K562 (cell line): ENCODE data around the gene CYLD. TPM values are rescaled to one million over a fixed set of nuclear protein-coding genes. Genes with fewer than 3 reads are reported as not detected.

Source experiments
- ATAC-seq: fragments of 200-7000 bp; cut with Tn5 transposase; 3 replicates; pipeline ENCODE4 v1.9.1; 2020; ENCODE audit warnings: moderate library complexity
- BruUV-seq: library from RNA; stranded (reverse); fragments of 400-500 nt; replicated peaks from 2 replicates; lab custom pipeline; 2021; lab: Mats Ljungman, UMichigan
- CTCF ChIA-PET: fragments of 300-600 bp; formaldehyde crosslinking; extraction: SDS; loops from one replicate; lab custom pipeline; 2021; ENCODE audit warnings: low intra/inter-chr PET ratio; lab: Yijun Ruan, JAX
- POLR2A ChIA-PET: fragments of 300-600, 350-650 bp; sonication (Branson Sonifier 250); formaldehyde crosslinking; extraction: SDS; loops from one replicate; lab custom pipeline; 2021; ENCODE audit warnings: antibody characterized with exemption, inconsistent platforms; lab: Yijun Ruan, JAX
- DNase-seq, 4 experiments: peaks; one replicate each; pipeline versions ENCODE4 v3.0.0 to v3.0.0-alpha.2; 2011 to 2018; ENCODE audit warnings: low spot score in 3 of 4, mixed read lengths in 3 of 4; ENCODE audit errors: extremely low read depth in 1 of 4
- FAIRE-seq: peaks from 2 replicates; lab custom pipeline; 2011; peaks lifted over from hg19 to GRCh38; lab: Jason Lieb, UNC
- H2AFZ ChIP-seq: 2 replicates; pipeline ENCODE4 v1.6.0; 2011; ENCODE audit warnings: low read depth, low read length, control low read depth, inconsistent platforms
- H3K27ac ChIP-seq: fragments of 200-600 bp; 3 replicates; pipeline ENCODE4 v1.8.0; 2011; ENCODE audit warnings: low read depth, mild to moderate bottlenecking, control low read depth, inconsistent platforms, low read length, moderate library complexity, mixed read lengths; ENCODE audit errors: extremely low read depth
- H3K27me3 ChIP-seq, 2 experiments: fragments of 300-600 bp in 1 of 2; 2 replicates in 1 of 2; 3 replicates in 1 of 2; pipeline versions ENCODE4 v1.6.0 to v1.8.0; 2011; ENCODE audit warnings: inconsistent platforms in 2 of 2, low read length in 2 of 2, mild to moderate bottlenecking in 1 of 2, mixed read lengths in 1 of 2, moderate library complexity in 1 of 2; ENCODE audit not compliant: control insufficient read depth in 2 of 2, insufficient read depth in 2 of 2
- H3K36me3 ChIP-seq: fragments of 300-600 bp; 3 replicates; pipeline ENCODE4 v1.8.0; 2011; ENCODE audit warnings: mild to moderate bottlenecking, low read length, inconsistent platforms; ENCODE audit not compliant: control insufficient read depth, insufficient read depth
- H3K4me1 ChIP-seq, 2 experiments: fragments of 200-600 bp in 1 of 2; replicated peaks in 1 of 2; 2 replicates in 1 of 2; 3 replicates in 1 of 2; pipeline versions ENCODE4 v1.5.1 to v1.8.0; 2011; ENCODE audit warnings: inconsistent platforms in 2 of 2, low read length in 2 of 2, mild to moderate bottlenecking in 1 of 2, mixed read lengths in 1 of 2, moderate library complexity in 1 of 2; ENCODE audit not compliant: control insufficient read depth in 2 of 2, insufficient read depth in 2 of 2
- H3K4me2 ChIP-seq: 2 replicates; pipeline ENCODE4 v1.6.1; 2011; ENCODE audit warnings: low read length, control low read depth, inconsistent platforms, mixed read lengths; ENCODE audit not compliant: insufficient read depth
- H3K4me3 ChIP-seq: fragments of 200-600 bp; sonication (generic), shearing (Covaris generic); 2 replicates; pipeline ENCODE4 v1.5.1; 2016; ENCODE audit warnings: control low read depth, inconsistent platforms
- H3K79me2 ChIP-seq: fragments of 200-600 bp; 3 replicates; pipeline ENCODE4 v1.8.0; 2011; ENCODE audit warnings: low read length, inconsistent platforms; ENCODE audit not compliant: control insufficient read depth, insufficient read depth
- H3K9ac ChIP-seq, 2 experiments: 2 replicates each; pipeline versions ENCODE4 v1.6.0 to v1.6.1; 2011; ENCODE audit warnings: low read depth in 2 of 2, low read length in 2 of 2, control low read depth in 1 of 2, inconsistent platforms in 1 of 2, mild to moderate bottlenecking in 1 of 2, mixed read lengths in 1 of 2; ENCODE audit not compliant: insufficient read depth in 1 of 2
- H3K9me1 ChIP-seq: one replicate; pipeline ENCODE4 v1.6.0; 2011; ENCODE audit warnings: inconsistent platforms, mild to moderate bottlenecking, low read length, moderate library complexity; ENCODE audit not compliant: control insufficient read depth, insufficient read depth
- H3K9me3 ChIP-seq: replicated peaks from 2 replicates; pipeline ENCODE4 v1.5.1; 2011; ENCODE audit warnings: low read depth, low read length, inconsistent platforms; ENCODE audit not compliant: control insufficient read depth, insufficient read depth
- H4K20me1 ChIP-seq: replicated peaks from 2 replicates; pipeline ENCODE4 v1.6.1; 2011; ENCODE audit warnings: low read length, inconsistent platforms, mixed read lengths; ENCODE audit not compliant: control insufficient read depth, insufficient read depth
- FIP1L1 ChIP-seq: fragments of 200-400 bp; formaldehyde crosslinking; IDR thresholded peaks from 2 replicates; pipeline ENCODE4 v1.6.1; 2018; ENCODE audit warnings: mild to moderate bottlenecking, low read depth, low read length; ENCODE audit not compliant: poor library complexity, severe bottlenecking
- JUND ChIP-seq, 2 experiments: IDR thresholded peaks; 2 replicates in 1 of 2; 3 replicates in 1 of 2; pipeline ENCODE4 v1.6.1; 2011; ENCODE audit warnings: borderline replicate concordance in 2 of 2, low read depth in 2 of 2, low read length in 2 of 2, improper control_type of control experiment in 1 of 2, missing biosample characterization in 1 of 2, missing genetic modification characterization in 1 of 2, missing genetic modification reagents in 1 of 2
- NELFE ChIP-seq: IDR thresholded peaks from 2 replicates; pipeline ENCODE4 v1.6.1; 2011; ENCODE audit warnings: mild to moderate bottlenecking; ENCODE audit not compliant: insufficient read depth, insufficient read length
- SNRNP70 ChIP-seq: fragments of 200-400 bp; formaldehyde crosslinking; optimal IDR thresholded peaks from 2 replicates; pipeline ENCODE3; 2017; ENCODE audit warnings: low read depth, low read length
- TFE3 ChIP-seq: fragments of 450-650 bp; formaldehyde crosslinking; IDR thresholded peaks from 2 replicates; pipeline ENCODE4 v1.4.0; 2020; ENCODE audit warnings: mild to moderate bottlenecking, mixed read lengths
- ZNF121 ChIP-seq: sonication (generic); formaldehyde crosslinking; conservative IDR thresholded peaks from 2 replicates; pipeline ENCODE4 v1.8.0; 2022; ENCODE audit warnings: missing genetic modification reagents
- in situ Hi-C: fragments of 300-500 bp; cut with MboI; formaldehyde crosslinking; loops from 4 replicates; pipeline ENCODE4 v1.15.0; 2018; ENCODE audit warnings: inconsistent platforms, mixed read lengths
- intact Hi-C: fragments of 100-400 bp; cut with micrococcal nuclease; formaldehyde crosslinking; loops from 2 replicates; pipeline ENCODE4 v1.14.2; 2022
- polyA plus RNA-seq, 8 experiments: library from polyadenylated mRNA; depleted of rRNA in 4 of 8; stranded (reverse) in 5 of 8; unstranded in 3 of 8; fragments of >200 nt; fragmentation: Nextera tagmentation in 2 of 8; fragmentation: Illumina TruSeq in 1 of 8; extraction: Ambion mirVana in 2 of 8; extraction: Trizol in 1 of 8; gene quantifications; 2 replicates each; pipeline versions ENCODE4 v1.2.1 to v1.2.3, GENCODE V29; 2011 to 2014; ENCODE audit warnings: inconsistent platforms in 1 of 8, missing spikeins in 1 of 8
- total RNA-seq, 7 experiments: library from RNA; depleted of rRNA in 6 of 7; stranded (reverse); fragments of >200 nt in 6 of 7; fragmentation: Illumina TruSeq in 2 of 7; extraction: Trizol in 2 of 7; gene quantifications; 2 replicates each; pipeline versions ENCODE4 v1.2.1 to v1.2.3, GENCODE V29; 2011 to 2021; ENCODE audit warnings: low replicate concordance in 1 of 7

The CYLD gene
- total and polyA plus RNA-seq, 9 of the 15 experiments (the other 6 are each of a cell fraction or from before 2014, with no cell fraction given): 3.4 to 7.4 (median 5.3) TPM

- H2AFZ ChIP-seq: no peak overlapping the region
- H3K27ac ChIP-seq: no peak overlapping the region
- H4K20me1 ChIP-seq: no peaks in the 10 kb centered on the region
- no peak for FAIRE-seq
- H3K4me1 ChIP-seq: no peaks in the 10 kb centered on the region
- no peaks in the 10 kb centered on the region for H3K36me3 ChIP-seq
- BruUV-seq: no TSS peak
- no peak for TF ChIP-seq NELFE
- TF ChIP-seq ZNF121 (CRISPR knock-in tag): no peak
- no peak for TF ChIP-seq TFE3 (CRISPR knock-in tag)
- no peak for TF ChIP-seq FIP1L1
- no peak for TF ChIP-seq SNRNP70
- TF ChIP-seq JUND (IDR thresholded peaks at IDR 0.05; ENCODE audit: borderline replicate concordance, low read depth, low read length): no peak
- no peak for TF ChIP-seq JUND (tag; IDR thresholded peaks at IDR 0.05; ENCODE audit: borderline replicate concordance, low read depth, low read length)
- TF ChIP-seq, all 486 proteins: peak for 0
- no peak for DNase-seq
- Histone ChIP-seq H3K79me2 (no peaks in the 10 kb centered on the region), H3K9me3 (no peaks in the 10 kb centered on the region), H3K4me3 (no peak overlapping the region), H3K4me2 (no peak overlapping the region), H3K9me1 (no peaks in the 10 kb centered on the region), H3K27me3 (no peaks in the 10 kb centered on the region), H3K9ac (no peak overlapping the region)
- intact Hi-C loops: no loop called here
- in situ Hi-C loops: no loop called here
- CTCF ChIA-PET: no interaction called here
- POLR2A ChIA-PET: no interaction called here
- no peak for ATAC-seq
These were observed 47.9 kb downstream of the CYLD start for GRCh38 chr16:50789757-50790156.
